Activated CD8-positive, alpha-beta memory T cell treated with anti-CD3 and anti-CD28 coated beads, Interleukin-2, amount 50 U/mL, for 48 hours (primary cell): ENCODE results near the gene CAV2.
"Not testable (repeated sequence)": the region's sequence is repeated elsewhere in the genome, so short reads cannot be mapped to it uniquely, and the experiment has no call there.

Experiments used
- DNase-seq: peaks from one replicate; pipeline ENCODE4 v3.0.0-alpha.2; 2020

CAV2 gene

GRCh38 chr7:116499168-116500077 is at the start of gene CAV2:
Gene CAV2, plus strand, starts transcription at chr7:116499738. Its CDS starts 44 bp downstream, at chr7:116499782.
- peak; percentile 54 for DNase-seq

GRCh38 chr7:116449950-116450349 is 49.6 kb upstream of the CAV2 start:
- no peak for DNase-seq

- DNase-seq, result no peak
Measured at GRCh38 chr7:116451957-116452729, 47.4 kb upstream of the CAV2 start.

- DNase-seq, result no peak
Measured at GRCh38 chr7:116454377-116454776, 45.2 kb upstream of the CAV2 start.

GRCh38 chr7:116455009-116455408 is 44.5 kb upstream of the CAV2 start:
- DNase-seq, result no peak

- DNase-seq, result no peak
Measured at GRCh38 chr7:116455499-116455898, 44.0 kb upstream of the CAV2 start.

- DNase-seq, result no peak
Measured at GRCh38 chr7:116461500-116461899, 38.0 kb upstream of the CAV2 start.

GRCh38 chr7:116463956-116464355 is 35.6 kb upstream of the CAV2 start:
- no peak for DNase-seq

GRCh38 chr7:116464375-116464774 is 35.2 kb upstream of the CAV2 start:
- DNase-seq, result no peak

- DNase-seq, result no peak
Measured at GRCh38 chr7:116465125-116465524, 34.4 kb upstream of the CAV2 start.

GRCh38 chr7:116468534-116468933 is 31.0 kb upstream of the CAV2 start:
- no peak for DNase-seq

GRCh38 chr7:116477625-116478024 is 21.9 kb upstream of the CAV2 start:
- DNase-seq, result no peak

- no peak for DNase-seq
Measured at GRCh38 chr7:116478834-116479233, 20.7 kb upstream of the CAV2 start.

GRCh38 chr7:116483271-116483942 is 16.1 kb upstream of the CAV2 start:
- no peak for DNase-seq

- DNase-seq, result not testable (repeated sequence)
Measured at GRCh38 chr7:116484389-116484788, 15.1 kb upstream of the CAV2 start.

- no peak for DNase-seq
Measured at GRCh38 chr7:116487907-116488521, 11.5 kb upstream of the CAV2 start.

- no peak for DNase-seq
Measured at GRCh38 chr7:116490351-116490750, 9.2 kb upstream of the CAV2 start.

GRCh38 chr7:116491887-116492653 is 7.5 kb upstream of the CAV2 start:
- DNase-seq, result no peak

- DNase-seq, result no peak
Measured at GRCh38 chr7:116492654-116493109, 6.9 kb upstream of the CAV2 start.

GRCh38 chr7:116493449-116493848 is 6.1 kb upstream of the CAV2 start:
- no peak for DNase-seq

- DNase-seq, result no peak
Measured at GRCh38 chr7:116494472-116494871, 5.1 kb upstream of the CAV2 start.

GRCh38 chr7:116495736-116496135 is 3.8 kb upstream of the CAV2 start:
- no peak for DNase-seq
